GM19324 (cell line): Measurements from ENCODE around the gene PGC.

ENCODE experiments used
- ATAC-seq: cut with Tn5 transposase; IDR thresholded peaks from one replicate; pipeline ENCODE4 v1.9.1; 2021; ENCODE audit warnings: mild to moderate bottlenecking, moderate library complexity; ENCODE audit not compliant: unreplicated experiment, low FRiP score

Gene PGC

DNA sequence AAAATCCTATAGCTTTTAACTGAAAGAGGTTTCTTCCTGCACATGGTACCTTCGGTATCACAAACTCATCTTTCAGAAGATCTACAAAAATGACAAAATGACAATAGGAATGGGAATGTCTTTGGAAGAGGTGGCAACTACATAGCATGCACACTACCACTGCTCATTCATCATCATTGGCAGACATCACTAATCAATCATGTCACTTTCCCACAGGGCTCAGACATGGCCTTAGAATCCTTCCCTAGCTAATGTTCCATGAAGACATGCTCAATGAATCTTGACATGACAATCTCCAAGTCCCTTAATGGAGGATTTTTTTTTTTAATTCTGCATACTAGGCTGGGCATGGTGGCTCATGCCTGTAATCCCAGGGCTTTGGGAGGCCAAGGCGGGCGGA, 3.2 kb upstream of the PGC start:
- ATAC-seq, result no peak

DNA sequence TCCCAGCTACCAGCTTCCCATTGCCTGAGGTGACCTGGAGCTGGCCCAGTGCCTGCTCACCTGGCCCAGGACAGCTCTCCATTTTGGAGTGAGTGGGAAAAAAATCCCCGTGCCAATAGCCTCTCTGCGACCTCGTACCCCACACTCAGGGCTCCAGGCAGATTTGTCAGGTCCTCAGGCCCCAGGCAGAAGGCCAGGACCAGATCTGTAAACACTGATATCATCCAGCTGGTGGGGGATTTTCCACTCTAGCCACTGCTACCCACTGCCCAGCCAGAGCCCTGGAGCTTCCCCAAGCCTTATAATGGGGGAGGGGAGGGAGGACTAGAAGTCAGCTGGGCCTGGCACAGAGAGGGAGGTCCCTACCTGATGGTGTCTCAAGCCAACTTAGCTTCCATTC, 1.3 kb upstream of the PGC start:
- ATAC-seq, result no peak

DNA sequence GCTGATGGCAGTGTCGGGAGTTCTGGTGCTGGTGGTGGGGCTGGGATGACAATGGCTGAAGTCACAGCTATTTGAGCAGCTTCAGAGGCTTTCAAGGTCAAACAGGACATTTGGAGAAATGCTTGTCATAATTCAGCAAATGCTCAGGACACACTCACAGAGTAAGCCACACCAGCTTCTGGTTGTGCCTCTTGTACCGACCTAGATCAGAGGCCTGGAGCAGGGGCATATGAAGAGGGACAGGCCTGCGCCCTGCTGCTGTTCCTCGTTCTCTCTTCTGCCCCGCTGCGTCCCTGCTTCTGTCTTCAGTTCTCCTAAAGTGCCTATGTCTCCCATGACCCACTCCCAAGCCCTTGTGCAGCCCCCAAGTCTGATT, 893 bp upstream of the PGC start:
- ATAC-seq, result no peak

DNA sequence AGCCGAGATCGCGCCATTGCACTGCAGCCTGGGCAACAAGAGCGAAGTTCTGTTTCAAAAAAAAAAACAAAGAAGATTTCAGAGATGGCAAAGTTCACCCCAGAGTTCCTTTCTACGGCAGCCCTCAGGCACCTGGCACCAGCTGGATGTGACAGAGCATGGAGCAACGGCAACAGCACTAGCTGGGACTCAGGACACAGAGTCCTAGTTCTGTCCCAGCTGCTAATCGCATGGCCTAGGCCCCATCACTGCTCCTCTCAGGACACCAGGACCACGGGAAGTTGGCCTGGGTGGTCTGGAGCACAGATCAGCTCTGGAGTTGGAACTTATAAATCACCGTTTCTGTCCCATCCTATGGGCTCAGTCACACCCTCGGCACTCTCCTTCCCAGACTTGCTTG, 1.1 kb downstream of the PGC start:
- no peak for ATAC-seq

DNA sequence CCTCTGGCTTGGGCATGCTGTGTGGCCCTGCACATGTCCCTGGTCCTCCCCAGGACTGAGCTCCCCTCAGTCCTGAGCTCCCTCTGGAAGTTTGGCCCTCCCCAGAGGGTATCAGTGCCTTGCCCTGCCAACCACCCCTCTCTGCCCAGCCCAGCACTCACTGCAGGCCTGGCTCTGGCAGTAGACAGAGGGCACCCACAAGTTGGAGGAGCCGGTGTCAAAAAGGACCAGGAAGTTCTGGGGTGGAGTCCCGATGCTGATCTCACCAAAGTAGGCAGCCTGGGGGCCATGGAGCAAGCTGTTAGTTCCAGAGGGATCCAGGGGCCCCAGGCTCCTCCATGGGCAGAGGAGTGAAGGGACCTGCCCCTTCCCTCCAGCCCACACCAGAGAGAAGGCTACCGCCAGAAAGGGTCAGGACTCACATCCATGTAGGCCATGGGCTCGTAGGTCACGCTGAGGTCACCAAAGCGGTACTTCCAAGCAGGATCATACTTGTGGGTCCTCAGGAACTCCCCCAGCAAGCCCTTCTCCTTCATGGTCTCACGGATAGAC, 2.9 kb downstream of the PGC start:
- no peak for ATAC-seq

DNA sequence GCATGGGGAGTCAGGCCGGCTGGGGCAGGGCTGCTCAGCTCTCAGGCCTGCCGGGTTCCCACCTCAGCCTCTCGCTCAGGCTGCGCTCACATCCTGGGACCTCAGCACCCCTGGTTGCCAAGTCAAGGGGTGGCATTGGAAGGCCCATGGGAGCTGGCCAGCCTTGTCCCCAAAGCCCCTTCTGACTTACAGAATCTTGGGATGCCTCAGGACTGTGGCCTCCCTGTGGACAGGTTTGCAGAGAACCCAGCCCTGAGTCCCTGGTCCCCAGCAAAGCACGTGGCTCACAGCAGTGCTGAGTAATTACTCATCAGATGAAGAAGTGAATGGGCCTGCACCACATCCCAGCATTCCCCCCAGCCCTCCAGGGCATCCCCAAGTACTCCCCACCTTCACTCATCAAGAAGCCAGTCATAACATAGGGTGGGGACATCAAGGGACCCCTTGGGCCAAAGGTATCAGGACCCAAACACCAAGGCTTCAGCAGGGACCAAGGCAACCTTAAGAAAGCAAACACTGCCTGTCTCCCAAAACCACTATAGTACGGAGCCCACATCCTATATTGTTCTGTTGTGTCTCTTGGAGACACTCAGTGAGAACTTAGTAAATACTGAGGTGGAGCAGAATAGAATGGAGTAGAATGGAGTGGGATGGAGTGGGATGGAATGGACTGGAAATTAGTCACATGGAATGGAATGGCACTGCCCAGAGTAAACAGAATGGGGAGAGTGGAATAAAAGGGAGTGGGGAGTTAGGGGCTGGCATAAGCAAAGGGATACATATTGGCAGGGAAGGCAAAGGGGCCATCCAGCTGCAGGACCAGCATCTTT, 3.6 kb downstream of the PGC start:
- no peak for ATAC-seq

DNA sequence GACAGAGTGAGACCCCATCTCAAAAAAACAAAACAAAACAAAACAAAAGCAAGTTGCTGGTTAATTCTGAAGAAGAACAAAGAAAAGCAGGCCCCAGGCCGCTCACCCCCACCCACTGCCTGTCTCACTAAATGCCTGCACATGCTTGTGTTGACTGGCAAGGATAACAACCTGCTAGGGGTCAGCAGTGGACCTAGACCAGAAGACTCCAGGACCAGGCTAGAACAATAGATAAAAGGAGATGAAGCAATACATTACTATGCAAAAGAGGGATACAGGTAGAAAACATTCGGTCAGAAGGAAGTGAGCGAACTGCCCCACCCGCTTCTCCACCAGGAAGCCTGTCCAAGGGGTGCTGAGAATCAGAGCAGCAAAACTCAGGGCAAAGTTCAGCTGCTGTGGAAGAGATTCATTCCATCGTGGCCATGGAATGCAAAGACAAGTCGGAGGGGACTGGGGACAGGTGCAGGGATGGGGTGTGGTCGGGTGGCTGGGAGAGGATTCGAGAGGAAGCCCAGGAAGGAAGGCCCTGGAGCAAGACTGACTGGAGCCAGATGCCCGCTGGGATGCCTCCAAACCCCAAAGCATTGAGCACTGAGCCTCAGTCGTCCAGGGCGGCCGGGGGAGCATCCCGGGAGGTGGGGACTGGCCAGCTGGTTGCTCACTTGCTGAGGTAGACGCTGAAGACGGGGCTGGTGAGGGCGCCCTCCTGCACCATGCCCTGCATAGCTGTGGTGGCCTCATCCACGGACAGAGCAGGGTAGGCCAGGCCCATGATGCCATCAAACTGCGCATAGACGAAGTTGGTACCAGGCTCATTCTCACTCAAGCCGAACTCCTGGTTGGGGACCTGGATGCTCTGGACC, 5.3 kb downstream of the PGC start:
- ATAC-seq, result no peak

DNA sequence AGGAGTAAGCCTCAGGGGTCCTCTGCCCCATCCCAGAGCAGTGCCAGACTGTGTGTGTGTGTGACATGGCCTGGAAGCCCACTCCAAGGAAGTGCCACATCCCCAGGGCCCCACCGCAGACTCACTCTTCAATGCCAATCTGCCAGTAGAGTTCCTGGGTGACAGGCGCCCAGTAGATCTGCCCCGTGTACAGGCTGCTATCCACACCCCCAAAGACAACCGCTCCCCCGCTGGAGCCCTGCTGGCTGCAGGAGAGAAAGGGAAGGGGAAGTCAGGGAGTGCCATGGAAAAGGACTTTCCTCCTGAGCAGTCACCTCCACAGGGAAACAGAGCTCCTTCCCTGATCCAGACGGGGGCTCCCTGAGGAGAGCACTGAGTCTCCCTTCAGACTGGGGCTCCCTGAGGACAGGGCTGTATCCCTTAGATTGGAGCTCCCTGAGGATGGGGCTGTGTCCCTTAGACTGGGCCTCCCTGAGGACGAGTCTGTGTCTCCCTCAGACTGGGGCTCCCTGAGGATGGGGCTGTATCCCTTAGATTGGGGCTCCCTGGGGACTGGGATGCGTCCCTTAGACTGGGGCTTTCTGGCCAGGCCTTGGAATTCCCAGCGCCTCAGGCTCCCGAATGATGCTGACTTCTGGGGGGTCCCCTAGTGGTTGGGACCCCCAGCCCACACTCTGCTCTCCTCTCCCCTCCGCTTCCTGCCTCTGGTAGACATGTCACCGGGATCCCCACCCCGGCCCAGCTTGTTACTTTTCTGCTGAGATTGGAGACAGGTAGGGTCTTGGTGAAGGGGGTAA, 6.6 kb downstream of the PGC start:
- no peak for ATAC-seq

DNA sequence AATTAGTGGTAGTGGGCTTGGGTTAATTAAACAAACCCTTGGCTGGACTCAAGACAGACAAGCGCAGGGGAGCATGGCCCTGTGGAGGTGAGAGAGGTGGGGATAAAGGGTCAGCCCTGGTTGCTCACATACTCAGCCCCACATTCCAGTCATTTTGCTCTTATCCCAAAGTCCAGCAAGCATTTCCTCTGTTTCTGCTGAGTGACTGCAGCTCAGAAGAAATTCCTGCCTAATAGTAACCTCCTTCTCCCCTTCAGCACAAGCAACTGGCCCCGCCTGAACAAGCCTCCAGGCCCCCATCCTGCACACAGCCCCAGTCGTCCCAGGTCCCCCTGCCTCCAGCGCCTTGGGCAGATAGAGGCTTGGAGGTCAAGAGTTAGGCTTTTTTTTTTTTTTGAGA, 8.2 kb downstream of the PGC start:
- ATAC-seq, result no peak

DNA sequence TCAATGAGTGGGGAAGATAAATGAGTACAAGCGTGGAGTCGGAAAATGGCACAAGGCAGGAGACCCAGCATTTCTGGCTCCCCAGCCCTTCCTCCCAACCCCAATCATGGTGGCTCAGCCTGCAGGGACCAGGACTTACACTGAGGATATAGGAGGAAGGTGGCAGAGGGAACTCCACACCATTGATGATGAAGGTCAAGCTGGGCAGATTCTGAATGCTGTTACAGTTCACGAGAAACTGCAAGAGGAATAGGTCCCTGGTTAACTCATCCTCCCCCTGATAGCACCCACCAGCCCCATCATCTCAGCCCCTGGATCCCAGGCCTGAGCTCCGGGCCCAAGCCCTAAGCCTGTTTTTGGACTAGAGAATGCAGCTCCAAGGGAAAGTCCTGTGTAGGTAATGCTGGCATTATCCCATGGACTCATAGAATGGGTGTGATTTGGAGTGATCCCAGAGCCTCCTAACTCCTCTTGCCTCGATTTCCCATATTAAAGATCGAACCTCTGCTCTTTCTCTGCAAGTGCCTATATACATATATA, 9.5 kb downstream of the PGC start:
- no peak for ATAC-seq

DNA sequence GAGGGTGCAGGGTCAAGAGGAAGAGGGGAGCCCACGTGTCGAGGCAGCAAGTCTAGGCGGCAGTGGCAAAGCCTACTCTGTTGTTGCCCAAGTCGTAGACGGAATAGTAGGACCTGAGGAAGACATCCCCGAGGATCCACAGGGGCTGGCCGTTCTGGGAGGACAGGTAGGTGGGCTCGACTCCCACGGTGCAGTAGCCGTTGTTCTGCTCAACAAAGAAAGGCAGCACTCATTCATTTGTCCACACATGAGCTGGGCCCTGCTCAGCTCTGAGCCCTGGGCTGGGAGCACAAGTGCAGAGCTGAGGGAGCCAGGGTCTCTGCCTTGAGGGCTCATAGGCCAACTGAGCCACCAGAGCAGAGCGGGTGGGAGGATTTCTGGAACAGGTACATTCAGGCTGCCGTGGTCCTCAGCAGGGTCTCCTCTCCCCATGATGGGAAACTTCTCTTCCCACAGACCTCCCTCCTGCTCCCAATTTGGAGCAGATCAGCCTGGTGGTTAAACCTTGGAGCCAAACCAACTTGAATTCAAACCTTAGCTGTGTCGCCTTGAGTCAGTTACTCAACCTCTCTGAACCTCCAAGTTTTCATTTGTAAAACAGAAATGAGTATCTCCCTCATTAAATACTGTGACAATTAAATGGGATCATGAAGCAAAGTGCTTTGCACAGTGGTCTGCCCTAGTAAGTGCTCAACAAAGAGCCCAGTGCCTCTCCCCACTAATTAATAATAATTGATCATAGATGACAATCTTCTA, 10.2 kb downstream of the PGC start:
- ATAC-seq, result no peak

DNA sequence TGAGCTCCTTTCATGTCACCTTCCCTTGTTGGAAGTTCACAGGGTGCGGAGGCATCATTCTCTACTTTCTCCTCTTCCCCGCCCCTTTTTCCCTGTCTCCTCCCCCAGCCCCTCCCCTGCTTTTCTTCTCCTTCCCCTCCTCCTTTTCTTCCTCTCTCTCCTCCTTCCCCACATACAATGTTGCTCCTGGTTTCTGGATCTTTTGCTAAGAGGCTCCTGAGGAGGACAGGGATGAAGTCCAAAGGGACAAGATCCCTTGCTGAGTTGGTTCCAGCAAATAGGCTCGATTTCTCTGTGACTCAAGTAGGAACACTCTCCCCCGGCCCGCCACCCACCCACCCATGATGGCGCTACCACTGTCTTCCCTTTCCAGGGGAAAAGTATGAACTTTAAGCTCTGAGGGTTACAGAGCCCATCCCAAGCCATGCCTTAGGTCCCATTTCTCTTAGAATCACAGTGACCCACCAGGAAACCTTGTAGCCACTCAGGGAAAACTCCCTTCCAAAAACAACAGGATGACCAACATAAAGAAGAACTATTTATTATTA, 10.9 kb downstream of the PGC start:
- no peak for ATAC-seq

DNA sequence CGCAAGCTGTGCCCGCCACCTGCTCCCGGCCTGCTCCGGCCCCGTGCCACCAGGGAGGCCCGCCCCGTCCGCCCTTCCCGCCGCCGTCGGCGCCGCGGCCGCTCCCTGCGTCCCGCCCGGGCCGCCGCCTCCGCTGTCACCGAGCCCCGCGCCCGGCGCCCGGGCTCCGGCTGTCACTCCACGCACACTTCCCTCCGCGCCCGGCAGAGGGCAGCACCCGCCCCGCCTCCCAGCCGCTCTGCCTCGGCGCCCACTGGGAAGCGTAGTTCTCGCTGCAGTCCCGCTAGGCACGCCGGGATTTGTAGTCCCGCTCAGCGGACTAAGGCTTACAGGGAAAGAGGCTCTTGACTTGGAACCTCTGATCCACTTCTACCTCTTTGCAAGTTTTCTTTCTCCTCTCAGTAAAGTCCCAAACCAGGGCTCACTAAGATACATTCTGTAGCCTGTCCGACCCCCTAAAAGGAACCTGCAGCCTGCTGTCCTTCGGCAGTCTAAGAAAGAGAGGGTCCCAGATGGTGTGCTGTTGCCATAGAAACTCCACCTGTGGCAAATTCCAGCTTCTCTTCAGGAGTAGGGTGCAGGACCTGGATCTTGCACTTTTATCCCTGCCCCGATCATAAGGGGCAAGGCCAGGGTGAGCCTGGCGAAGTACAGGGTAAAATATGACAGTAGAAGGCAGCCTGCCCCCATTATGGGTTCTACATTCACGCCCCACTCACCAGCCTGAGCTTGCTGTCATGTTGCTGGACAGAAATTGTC, 11.6 kb downstream of the PGC start, which contains the start of gene TFEB:
TSS of gene TFEB (minus strand) at position 182 of the 759 bp plus-strand sequence. CDS start 44,395 bp downstream, outside the sequence.
- peak; percentile 45 for ATAC-seq

DNA sequence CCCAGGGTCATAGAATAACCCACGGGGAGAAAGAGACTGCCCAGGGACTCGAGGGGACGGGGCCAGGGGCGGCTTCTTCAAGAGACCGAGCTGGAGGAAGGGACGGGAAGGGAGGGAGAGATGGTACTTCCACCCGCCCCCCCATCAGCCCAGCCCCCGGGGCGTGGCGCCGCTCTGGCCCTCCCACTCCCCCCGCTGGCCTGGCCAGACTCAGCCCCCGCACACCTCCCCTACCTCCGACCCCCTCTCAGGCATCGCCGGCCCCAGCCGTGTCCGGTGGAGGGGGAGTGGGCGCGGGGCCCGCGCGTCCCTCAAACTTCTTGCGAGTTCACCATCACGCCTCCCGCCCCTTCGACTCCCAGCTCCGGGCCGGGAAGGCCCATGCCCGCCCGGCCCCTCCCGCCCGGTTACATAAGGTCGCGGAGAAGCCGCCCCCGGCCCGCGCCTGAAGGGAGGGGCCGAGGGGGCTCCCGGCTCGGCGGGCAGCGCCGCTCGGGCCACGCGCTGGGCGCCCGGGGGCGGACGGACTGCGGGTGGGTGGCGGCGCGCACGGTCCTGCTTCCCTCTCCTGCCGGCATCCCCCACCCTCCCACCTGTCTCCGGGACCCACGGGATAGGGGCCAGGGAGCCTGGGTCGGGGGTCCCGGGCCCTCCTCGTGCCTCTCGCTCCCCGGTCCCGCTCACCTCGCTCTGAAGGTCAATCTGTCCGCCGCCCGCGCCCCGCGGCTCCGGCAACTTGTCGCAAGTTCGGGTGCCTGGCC, 12.4 kb downstream of the PGC start:
- ATAC-seq, result peak; percentile 28

DNA sequence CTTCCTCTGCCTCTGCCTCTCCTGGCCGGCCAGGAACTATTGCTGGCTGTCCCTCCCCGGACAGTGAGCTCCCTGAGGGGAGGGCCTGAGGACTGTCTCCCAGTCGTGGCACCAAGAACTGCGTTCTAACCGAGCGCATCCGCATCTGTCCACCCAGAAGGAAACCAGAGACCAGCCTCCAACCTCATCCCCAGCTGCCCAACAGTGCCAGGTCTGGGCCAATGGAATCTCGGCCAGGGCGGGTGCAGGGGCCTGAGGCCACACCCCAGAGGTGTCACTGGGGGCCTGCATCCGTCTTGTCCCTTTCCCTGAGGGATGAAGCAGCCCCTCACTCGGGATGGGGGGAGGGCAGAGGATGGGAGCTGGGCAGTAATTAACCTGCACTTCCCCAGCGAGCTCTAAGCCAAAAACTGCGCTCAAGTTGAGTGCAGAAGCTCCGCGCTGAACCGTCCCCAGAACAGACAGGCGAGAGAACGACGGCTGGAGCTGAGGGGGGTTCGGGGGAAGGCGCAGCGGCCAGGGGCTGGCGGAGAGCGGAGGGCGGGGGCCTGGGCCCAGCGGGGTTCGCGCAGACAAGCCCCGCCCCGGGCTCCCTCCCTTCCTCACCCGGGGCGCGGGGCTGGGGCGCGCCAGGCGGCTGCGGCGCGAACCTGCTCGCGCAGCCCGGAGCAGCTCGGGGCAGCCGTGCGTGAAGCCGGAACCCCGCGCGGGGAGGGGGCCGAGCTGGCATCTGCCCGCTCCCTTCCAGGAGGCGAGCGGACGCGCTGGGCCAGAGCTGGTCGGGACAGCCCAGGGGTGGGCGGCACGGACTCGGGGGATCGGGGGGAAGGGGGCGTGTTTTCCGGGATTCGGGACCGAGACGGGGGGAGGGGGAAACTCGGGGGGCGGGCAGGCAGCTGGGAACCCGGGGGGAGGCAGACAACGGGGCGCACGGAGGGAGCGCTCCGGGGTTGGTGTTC, 13.2 kb downstream of the PGC start:
- ATAC-seq, result peak; percentile 60

DNA sequence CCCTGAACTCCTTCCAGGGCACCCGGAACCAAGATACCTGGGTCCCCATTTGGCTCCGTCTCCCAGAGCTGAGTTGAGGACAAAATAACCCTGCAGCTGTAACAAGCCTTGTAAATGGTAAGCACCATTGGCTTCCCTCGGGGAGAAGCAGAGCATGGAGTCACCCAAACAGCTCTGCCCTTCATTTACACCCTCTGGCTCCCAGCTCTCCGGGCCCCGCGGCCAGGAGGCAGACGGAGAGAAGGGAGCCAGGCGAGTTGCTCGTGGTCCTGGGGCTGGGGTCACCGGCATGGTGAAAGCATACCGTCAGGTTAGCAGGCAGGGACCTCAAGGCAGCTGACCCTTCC, 13.9 kb downstream of the PGC start:
- no peak for ATAC-seq
